Superior temporal gyrus (tissue), 1 donor: ENCODE data around the gene KRT76.

Experiments used
- DNase-seq: peaks from one replicate; pipeline ENCODE4 v3.0.0-alpha.2; 2016; ENCODE audit errors: extremely low spot score

Gene KRT76

DNA sequence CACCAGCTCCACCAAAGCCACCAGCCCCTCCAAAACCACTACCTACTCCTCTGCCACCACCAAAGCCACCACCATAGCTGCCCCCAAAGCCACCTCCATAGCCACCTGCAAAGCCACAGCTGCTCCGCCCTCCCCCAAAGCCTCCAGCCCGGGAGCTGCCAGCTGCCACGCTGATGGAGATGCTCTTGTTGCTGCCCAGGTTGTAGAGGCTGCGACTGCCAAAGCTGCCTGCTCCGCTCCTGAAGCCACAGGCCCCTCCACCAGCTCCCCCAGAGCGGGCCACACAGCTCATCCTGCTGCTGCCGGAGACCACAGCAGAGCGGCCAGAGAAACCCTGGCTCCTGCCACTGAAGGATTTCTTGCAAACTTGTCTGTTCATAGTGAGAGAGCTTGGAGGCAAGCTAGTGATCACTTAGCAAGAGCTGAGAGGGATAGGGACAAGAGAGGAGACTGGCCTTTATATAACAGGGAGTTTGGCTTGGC lies at the start of gene KRT76:
TSS of gene KRT76 (minus strand) at position 433 of the 483 bp plus-strand sequence. CDS start at position 379, 54 bp downstream.
- DNase-seq = no peak

DNA sequence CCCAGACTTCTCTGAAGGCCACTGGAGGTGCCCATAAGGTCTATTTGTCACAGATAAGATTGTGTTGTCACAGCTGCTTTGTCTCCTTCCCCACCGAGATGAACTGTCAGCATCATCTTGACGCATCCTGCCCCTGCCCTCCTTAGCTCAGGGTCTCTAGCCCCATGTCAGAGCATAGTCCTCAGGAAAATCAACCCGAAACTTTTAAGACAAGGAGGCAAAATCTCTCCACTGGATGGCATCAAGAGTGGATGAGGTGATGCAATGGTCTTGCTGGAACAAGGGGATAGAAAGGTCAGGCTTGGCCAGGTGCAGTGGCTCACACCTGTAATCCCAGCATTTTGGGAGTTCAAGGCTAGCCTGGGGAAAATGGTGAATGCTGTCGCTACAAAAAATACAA lies 48.8 kb upstream of the KRT76 start:
- DNase-seq = no peak

DNA sequence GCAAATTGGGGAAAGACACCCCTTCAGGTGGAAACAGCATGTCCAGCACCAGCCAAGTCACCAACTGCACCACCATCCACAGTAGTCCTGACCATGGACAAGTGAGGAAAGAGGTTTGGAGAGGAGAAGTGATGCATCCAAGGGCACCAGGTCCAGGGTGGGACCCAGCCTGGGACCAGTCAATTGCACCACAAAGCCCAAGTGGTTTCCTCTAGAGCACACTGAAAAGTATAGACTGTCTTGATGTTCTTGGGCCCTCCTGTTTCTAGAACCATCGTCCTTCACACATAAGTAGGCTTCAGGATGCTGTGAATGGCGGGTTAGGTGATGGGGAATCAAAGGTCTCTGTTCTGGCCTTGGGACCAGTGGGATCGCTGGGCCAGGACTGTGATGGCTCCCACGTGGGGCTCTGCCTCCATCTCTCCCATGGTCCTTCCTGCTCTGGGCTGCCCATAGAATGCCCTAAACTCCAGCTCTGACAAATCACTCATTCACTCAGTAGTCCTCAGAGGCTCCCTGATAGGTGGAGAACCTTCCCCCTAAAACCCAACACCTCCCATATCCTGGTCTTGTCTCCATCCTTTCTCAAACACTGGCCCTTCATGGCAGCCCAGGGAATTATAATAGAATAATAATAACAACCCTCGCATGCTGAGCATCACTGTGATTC lies 47.7 kb upstream of the KRT76 start:
- DNase-seq = no peak

DNA sequence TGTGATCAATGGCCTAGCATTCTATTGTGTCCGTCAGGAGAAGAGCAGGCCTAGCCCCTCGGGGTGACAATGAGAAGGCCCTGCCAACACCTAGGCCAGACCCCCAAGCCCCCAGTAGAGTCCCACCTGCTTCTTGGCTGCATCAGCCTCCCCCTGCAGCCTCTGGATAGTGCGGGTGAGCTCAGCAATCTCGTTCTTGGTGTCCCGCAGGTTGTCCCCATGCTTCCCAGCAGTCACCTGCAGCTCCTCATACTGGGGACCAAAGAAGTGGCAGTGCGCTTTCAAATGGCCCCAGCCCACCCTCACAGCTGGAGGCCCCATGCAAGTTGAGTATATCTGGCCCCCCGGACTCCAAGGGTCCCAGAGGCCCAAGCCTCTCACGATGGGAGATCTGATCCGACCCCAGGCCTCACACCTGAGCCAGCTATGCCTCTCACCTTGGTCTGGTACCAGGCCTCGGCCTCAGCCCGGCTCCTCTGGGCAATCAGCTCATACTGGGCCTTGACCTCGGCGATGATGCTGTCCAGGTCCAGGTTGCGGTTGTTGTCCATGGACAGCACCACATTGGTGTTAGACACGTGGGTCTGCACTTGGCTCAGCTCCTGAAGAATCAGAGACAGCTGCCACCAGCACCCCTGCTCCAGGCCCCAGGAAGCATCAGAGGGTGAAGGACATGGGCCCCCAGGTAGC lies 46.8 kb upstream of the KRT76 start:
- no peak for DNase-seq

DNA sequence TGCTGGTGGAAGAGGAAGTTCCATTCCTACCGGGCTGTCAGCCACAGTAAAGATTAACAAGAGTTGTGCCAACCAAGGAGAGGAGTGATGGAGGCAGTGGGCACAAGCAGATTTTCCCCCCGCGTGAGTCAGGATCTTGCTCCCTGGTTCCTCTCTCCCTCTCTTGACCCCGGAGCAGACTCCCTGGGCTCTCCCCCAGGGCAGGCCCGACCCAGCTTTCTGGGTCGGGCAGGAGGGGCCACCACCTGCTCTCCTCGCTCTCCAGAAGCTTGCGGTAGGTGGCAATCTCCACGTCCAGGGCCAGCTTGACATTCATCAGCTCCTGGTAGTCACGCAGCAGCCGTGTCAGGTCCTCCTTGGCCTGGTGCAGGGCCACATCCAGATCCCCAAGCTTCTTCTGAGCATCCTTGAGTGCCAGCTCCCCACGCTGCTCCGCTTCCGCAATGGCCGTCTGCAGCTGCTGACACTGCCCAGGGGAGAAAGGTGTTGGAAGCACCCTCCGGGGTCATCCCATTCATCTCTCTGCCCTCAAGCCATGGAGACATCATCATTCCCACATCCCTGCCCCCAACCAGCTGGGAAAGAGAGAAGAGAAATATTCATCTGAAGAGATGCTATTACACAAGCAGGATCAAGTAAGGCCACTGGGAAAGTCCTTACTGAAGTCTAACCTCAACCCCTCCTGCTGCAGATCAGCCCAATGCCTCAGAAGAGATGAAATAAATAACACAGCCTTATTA lies 45.8 kb upstream of the KRT76 start:
- DNase-seq = no peak

DNA sequence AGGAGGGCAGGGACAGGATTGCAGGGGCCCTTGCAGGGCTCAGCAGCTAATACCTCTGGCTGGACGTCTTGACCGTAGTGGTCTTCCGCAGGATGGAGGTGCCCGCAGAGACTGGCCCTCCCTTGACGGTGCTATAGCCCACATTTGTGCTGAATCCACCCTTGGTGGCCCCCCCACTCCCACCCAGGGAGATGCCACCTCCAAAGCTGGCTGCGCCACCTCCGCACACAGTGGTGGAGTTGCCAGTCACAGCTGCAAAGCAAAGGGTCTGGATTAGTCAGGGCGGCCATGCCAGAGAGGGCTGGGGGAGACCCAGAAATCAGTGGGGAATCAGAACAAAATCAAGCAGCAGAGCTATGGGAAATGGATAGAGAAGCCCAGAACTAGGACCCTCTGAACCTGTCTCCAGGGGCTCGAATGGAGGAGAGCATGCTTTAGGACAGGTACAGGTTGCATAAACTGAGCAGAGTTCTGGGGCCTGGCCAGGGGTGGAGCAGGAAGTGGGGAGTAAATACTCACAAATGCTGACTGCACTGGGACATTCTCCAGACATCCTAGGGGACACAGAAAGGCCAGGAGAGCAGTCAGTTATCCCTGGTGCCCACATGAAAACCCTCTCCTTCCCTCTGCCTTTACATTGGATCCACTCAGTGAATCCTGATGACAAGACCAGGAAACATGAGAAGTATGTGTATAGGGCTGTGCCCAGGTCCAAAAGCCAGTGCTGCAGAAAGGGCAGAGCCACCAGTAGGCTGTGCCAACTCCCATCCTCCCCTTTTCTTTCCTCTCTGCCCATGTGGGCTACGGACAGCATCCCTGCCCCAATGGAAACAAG lies 44.9 kb upstream of the KRT76 start:
- no peak for DNase-seq

DNA sequence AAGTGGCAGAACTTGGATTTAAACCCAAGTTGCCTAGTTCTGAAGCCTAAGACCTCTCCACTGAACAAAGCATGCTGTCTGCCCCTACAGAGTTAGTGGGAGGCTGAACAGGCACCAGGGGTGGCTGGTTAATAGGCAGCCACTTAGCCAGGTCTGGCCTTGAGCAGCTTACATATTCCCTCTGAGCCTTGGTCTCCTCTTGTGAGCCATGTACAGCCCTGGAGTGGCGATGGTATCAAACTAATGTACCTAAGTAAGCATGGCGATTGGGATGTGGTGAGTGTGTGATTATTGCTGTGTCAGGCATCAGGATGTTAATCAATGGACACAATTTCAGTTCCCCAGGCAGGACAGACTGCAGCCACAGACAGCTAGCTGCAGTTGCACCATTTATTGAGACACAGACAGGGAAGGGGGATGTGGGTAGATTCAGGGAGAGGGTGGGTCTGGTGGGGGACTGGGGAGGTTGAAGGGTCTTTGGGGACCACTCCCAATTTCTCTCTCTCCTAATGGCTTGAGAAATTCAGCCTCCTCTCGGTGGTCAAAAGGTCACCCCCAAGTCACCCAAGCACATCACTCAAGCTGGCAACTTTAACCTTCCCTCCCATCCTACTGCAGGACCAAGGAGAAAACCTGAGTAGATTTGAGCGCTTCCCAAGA lies 44.1 kb upstream of the KRT76 start:
- DNase-seq = no peak

DNA sequence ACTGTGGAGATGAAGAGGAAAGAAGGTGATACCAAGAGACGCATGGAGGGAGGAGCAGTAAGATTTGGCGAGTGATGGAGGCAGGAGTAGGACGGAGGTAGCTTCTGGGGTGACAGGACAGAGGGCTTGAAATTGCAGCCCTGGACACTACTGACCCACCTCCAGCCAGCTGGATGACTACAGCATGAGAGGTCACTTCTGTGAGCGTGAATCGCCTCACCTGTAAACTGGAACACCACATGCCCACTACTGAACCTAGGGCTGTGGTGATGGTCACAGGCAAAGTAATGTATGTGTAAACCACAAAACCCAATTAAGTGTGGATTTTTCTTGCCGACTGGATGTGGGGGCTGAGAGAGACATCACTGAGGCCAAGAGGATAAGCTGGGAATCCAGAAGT lies 43.4 kb upstream of the KRT76 start:
- no peak for DNase-seq

DNA sequence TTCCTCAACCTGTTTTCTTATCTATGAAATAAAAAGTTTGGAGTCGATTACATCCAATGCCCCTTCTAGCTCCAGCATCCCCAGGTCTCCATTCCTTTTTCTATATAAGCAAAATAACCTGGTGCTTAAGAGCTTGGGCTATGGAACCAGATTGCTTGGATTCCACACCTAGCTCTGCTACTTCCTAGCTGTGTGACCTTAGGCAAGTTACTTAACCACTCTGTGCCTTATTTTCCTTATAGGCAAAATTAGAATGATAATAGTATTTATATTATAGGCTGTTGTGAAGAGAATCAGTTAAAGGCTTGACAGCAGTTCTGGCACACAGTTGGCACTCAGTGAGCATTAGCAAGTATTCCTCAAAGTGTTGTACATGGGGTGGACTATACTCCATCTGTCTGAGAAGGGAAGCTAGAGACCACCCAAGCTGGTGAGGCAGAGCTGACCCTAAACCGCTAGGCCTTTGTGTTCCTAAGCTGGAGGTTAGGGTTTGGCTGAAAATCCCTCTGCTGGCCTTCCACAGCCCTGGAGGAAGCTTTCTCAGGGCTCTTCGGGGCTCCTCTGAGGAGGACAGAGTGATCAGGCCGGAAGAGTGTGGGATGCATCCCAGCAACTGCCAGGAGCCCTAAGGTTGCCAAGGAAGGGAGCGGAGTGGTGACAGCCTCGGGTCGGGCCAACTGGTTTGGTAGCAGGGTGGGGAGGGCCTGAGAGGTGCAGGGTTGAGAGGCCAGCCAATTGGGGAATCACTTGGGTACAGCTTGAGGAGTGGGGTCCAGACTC lies 42.8 kb upstream of the KRT76 start:
- no peak for DNase-seq

DNA sequence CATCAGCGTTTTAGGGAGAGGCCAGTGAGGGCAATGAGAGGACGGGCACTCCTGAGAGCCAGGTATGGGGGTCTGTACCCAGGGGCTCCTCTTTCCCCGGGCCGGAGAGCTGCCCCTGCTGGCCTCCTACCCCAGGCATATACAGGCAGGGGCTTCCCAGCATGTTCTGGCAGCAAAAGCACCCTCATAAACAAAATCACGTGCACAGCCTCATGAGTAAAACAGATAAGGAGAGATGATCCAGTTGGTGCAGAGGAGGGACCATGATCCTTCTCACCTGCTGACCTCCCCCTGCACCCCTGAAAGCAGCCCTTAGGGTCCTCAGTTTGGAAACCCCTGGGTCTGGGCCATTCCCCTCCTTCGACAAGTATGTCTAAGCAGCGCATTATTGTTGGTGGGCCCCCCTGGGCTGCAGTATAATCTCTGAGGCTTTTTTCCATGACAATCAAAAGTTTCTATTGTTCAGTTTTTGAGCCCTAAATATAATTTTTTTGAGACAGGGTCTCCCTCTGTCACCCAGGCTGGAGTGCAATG lies 41.8 kb upstream of the KRT76 start:
- no peak for DNase-seq

DNA sequence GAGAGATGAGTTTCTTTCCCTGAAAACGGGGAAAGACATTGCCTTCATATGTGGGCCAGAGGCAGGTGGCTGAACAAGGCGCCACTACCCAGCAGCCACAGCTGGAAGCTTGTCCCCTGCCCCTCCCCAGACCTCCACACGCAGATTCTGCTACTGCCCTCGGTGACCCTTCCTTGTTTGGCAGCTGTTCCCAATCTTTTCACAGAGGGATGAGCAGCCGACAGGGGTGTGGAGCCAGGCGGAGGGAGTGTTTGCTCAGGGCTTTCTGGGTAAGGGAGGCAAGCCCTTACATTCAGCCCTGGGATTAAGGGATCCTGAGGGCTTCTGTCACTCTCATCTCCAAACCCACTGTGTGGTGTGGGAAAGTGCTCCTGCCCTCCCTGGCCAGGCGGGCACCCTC lies 41.2 kb upstream of the KRT76 start:
- no peak for DNase-seq

DNA sequence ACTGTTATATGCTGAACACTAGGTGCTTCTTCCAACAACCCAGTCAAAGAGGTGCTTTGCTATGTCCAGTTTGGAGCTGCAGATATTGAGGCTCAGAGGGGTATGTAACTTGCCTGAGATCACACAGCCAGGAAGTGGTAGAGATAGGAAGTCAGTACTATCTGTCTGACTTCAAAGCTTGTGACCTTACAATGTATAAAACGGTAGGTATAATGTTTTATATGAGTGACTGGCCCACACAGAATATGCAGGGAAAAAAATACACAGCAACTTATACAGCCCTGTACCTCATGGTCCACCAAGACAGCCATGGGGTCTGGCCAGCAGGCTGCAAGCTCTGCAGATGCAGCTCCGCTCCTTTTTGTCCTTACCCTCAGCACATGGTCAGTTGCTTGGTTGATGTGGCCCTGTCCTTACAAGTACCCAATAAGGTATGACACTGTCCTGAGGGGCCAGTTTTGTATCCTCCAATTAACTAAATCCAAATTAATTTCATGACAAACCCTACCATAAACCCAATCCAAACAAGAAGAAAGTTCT lies 40.6 kb upstream of the KRT76 start:
- no peak for DNase-seq

DNA sequence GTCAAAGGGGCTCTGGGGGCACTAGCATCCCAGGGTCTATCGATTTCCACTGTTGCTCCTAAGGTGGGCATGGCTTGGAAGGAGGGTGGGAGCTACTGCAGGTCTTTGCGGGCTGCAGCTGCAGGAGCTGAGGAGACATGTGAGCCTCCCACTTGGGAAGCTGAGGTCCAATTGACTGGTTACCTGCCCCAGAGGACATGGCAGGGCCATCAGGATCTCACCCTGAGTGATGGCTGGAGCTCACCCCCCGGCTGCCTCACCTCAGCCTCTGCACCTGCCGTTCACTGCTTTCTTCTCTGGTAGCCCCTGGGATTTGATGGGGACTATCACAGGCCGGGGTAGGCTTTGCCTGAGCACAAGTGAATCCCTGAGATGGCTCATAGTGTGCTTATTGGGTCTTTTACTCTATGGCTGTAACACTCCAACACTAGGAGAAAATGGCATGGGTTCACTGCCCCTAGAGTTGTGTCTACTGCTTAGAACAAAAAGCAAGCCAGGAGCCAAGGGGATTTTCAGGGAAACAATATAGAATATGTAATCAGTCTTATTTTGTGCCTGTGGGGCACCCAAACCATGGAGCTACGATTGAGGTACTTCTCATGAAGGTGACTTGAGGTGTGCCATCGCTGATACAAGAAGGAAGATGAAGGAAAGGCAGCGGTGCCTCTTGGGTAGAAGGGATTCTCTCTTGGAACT lies 40.0 kb upstream of the KRT76 start:
- no peak for DNase-seq

DNA sequence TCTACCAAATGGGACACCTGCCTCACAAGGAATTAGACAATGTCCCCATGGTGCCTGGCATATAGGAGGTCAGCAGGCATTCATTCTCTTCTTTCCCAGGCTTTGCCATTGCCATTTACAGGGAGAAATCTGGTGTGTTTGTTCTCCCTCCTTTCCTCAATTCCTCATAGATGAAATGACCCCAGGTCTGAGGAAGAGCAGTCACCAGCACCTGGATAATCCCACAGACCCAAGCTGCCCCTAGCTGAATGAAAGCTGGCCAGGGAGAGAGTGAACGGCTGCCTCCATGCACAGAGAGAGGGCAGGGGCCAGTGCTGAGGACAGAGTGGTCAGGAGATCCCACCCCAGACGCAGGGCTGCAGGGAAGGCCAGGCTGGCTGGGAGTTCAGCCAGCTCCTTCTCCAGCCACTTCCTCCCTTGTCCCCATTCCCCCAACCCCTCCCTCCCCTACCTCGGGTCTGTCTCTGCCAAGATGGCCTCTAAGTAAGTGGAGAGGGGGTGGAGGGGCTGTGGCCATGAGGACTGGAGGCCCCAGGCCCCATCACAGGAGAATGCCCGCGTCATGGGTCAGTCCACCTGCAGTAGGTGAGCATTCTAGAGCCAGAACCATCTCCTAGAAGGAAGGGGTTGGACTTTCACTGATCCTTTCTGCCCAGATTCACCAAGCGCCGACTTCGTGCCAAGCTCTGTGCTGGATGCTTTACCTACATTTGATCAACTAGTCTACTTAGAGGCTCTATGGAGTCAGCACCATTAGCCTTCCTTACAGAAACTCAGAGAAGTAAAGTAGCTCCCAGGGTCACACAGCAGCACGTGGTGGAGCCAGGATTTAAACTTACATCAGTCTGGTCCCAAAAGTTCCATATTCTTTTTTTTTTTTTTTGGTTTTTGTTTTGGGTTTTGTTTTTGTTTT lies 38.8 kb upstream of the KRT76 start:
- DNase-seq = no peak

DNA sequence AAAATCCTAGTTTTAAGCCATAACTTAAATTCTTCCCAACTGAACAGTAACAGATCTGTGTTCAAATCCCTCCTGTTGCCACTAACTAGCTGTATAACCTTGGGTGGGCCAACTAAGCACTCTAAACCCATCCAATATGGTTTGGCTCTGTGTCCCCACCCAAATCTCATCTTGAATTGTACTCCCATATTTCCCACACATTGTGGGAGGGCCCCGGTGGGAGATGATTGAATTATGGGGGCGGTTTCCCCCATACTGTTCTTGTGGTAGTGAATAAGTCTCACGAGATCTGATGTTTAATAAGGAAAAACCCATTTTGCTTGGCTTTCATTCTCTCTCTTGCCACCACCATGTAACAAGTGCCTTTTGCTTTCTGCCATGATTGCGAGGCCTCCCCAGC lies 38.0 kb upstream of the KRT76 start:
- no peak for DNase-seq

DNA sequence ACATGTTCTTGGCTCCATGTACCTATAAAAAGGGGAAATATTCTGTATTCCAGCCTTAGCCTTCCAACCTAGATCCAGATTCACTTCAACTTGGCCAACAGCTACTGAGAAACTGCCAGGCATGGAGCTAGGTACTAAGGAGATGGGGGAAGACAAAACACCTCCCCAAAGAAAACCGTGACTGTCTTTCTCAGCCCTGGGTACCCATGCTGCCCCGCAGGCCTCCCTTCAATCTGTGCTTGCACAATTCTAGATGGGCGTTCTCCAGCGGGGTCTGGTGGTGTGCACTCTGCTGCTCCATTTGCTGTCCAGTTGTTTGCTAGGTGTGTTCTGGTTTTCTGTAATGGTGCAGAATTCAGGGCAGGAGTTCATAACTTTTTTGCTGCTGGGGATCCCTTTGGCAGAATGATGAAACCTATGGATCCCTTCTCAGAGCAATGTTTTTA lies 37.6 kb upstream of the KRT76 start:
- DNase-seq = no peak

DNA sequence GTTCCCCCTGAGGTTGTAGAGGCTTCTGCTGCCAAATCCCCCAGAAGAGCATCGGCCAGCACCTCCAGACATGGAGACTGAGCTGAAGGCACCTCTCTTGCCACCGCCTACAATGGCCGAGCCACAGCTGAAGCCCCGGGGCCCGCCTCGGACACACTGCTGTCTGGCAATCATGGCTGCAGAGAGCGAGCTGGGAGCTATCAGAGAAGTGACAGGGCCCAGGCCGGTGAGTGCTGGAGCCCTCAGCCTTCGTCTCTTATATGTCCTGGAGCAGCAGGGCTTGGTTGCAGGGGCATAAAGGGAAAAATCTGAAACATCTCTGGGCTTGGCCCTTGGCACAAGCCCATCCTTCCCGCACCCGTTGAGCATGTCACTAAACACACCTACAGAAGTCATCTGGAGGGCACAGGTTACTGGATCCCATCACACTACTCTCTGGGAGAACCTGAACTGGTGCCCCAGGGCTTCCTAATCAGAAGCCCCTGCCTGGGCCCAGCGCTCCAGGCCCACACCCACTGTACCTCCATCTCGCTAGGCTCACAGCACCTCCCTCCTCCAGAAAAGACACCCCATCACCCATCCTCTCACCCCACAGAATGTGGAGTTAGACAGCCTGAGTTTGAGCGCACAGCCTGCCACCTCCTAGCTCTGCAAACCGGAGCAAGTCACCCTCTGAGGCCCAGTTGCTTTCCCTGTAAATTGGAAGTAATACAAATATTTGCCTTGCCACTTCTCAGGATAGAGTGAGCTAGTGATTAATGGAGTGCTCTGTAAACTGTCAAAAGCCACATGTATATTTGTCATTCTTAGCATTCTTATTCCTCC lies 37.0 kb upstream of the KRT76 start, which contains the start of gene KRT4:
TSS of gene KRT4 (minus strand) at position 232 of the 825 bp plus-strand sequence. CDS start at position 174, 58 bp downstream.
- DNase-seq = no peak
